ENCODE results near the gene HYLS1. TPM values are rescaled to one million over a fixed set of nuclear protein-coding genes. Genes with fewer than 3 reads are reported as not detected.

Gene HYLS1
- total RNA-seq, 2 donors from 2014 or later, result 3.3 to 3.9 TPM

- H3K9me3 ChIP-seq (ENCODE audit: control insufficient read depth, low read length, poor library complexity, severe bottlenecking), result no peaks in the 10 kb centered on the region
- no peak for ATAC-seq
- no peak for DNase-seq
- Mint-ChIP-seq H3K4me1 (no peaks in the 10 kb centered on the region), H3K27me3 (peaks cover 69% of the 10 kb centered on the region), H3K4me3 (no peak overlapping the region), H3K36me3 (ENCODE audit: low read depth) (peaks cover 3% of the 10 kb centered on the region), H3K27ac (no peak overlapping the region)
These were observed 29.3 kb downstream of the HYLS1 start for GRCh38 chr11:125916683-125917347.

GRCh38 chr11:125918140-125918840 is 30.8 kb downstream of the HYLS1 start:
- Mint-ChIP-seq H3K27me3 (peaks cover 70% of the 10 kb centered on the region), H3K27ac (no peak overlapping the region), H3K4me3 (no peak overlapping the region), H3K4me1 (no peaks in the 10 kb centered on the region), H3K36me3 (ENCODE audit: low read depth) (peaks cover 3% of the 10 kb centered on the region)
- ATAC-seq (no peak), DNase-seq (no peak)
- no peaks in the 10 kb centered on the region for H3K9me3 ChIP-seq (ENCODE audit: control insufficient read depth, low read length, poor library complexity, severe bottlenecking)

- DNase-seq (no peak), ATAC-seq (no peak)
- H3K4me3 Mint-ChIP-seq, result no peak overlapping the region
- no peaks in the 10 kb centered on the region for H3K9me3 ChIP-seq (ENCODE audit: control insufficient read depth, low read length, poor library complexity, severe bottlenecking)
- H3K27me3 Mint-ChIP-seq, result peaks cover 67% of the 10 kb centered on the region
- peaks cover 3% of the 10 kb centered on the region for H3K36me3 Mint-ChIP-seq (ENCODE audit: low read depth)
- H3K4me1 Mint-ChIP-seq, result no peaks in the 10 kb centered on the region
- no peak overlapping the region for H3K27ac Mint-ChIP-seq
These were observed 33.6 kb downstream of the HYLS1 start for GRCh38 chr11:125921042-125921441.

- Mint-ChIP-seq H3K36me3 (ENCODE audit: low read depth) (peaks cover 5% of the 10 kb centered on the region), H3K4me1 (no peaks in the 10 kb centered on the region), H3K4me3 (no peak overlapping the region), H3K27me3 (peaks cover 62% of the 10 kb centered on the region), H3K27ac (no peak overlapping the region)
- DNase-seq, result no peak
- H3K9me3 ChIP-seq (ENCODE audit: control insufficient read depth, low read length, poor library complexity, severe bottlenecking), result no peaks in the 10 kb centered on the region
- ATAC-seq, result no peak
These were observed 34.7 kb downstream of the HYLS1 start for GRCh38 chr11:125922156-125922555.

- H3K27me3 Mint-ChIP-seq, result peaks cover 64% of the 10 kb centered on the region
- DNase-seq (peak in 2 of 3 donors; percentile 19 to 39), ATAC-seq (peak; percentile 78)
- H3K4me3 Mint-ChIP-seq, result no peak overlapping the region
- no peak overlapping the region for H3K27ac Mint-ChIP-seq
- no peaks in the 10 kb centered on the region for H3K4me1 Mint-ChIP-seq
- H3K36me3 Mint-ChIP-seq (ENCODE audit: low read depth), result peaks cover 5% of the 10 kb centered on the region
- no peaks in the 10 kb centered on the region for H3K9me3 ChIP-seq (ENCODE audit: control insufficient read depth, low read length, poor library complexity, severe bottlenecking)
These were observed 35.6 kb downstream of the HYLS1 start for GRCh38 chr11:125923012-125923579.

- no peak overlapping the region for H3K4me3 Mint-ChIP-seq
- no peak overlapping the region for H3K27ac Mint-ChIP-seq
- H3K27me3 Mint-ChIP-seq, result peaks cover 58% of the 10 kb centered on the region
- no peaks in the 10 kb centered on the region for H3K4me1 Mint-ChIP-seq
- H3K9me3 ChIP-seq (ENCODE audit: control insufficient read depth, low read length, poor library complexity, severe bottlenecking), result no peaks in the 10 kb centered on the region
- DNase-seq, result no peak
- ATAC-seq, result no peak
- peaks cover 5% of the 10 kb centered on the region for H3K36me3 Mint-ChIP-seq (ENCODE audit: low read depth)
These were observed 36.2 kb downstream of the HYLS1 start for GRCh38 chr11:125923633-125924032.

- H3K4me1 Mint-ChIP-seq, result no peaks in the 10 kb centered on the region
These were observed 37.0 kb downstream of the HYLS1 start for GRCh38 chr11:125924384-125925007.

GRCh38 chr11:125925247-125925740 is 37.8 kb downstream of the HYLS1 start:
- H3K4me3 Mint-ChIP-seq, result no peak overlapping the region
- no peak for DNase-seq
- H3K36me3 Mint-ChIP-seq (ENCODE audit: low read depth), result peaks cover 5% of the 10 kb centered on the region
- H3K9me3 ChIP-seq (ENCODE audit: control insufficient read depth, low read length, poor library complexity, severe bottlenecking), result no peaks in the 10 kb centered on the region
- peaks cover 55% of the 10 kb centered on the region for H3K27me3 Mint-ChIP-seq
- no peak for ATAC-seq
- no peak overlapping the region for H3K27ac Mint-ChIP-seq
- H3K4me1 Mint-ChIP-seq, result no peaks in the 10 kb centered on the region

More at GRCh38 chr11:125924384-125925007, 37.0 kb downstream of the HYLS1 start:
- DNase-seq, result no peak
- H3K27me3 Mint-ChIP-seq, result peaks cover 54% of the 10 kb centered on the region
- no peaks in the 10 kb centered on the region for H3K9me3 ChIP-seq (ENCODE audit: control insufficient read depth, low read length, poor library complexity, severe bottlenecking)
- H3K36me3 Mint-ChIP-seq (ENCODE audit: low read depth), result peaks cover 5% of the 10 kb centered on the region
- H3K27ac Mint-ChIP-seq, result no peak overlapping the region
- ATAC-seq, result no peak
- no peak overlapping the region for H3K4me3 Mint-ChIP-seq

- DNase-seq (no peak), ATAC-seq (no peak)
- no peak overlapping the region for H3K27ac Mint-ChIP-seq
- no peaks in the 10 kb centered on the region for H3K4me1 Mint-ChIP-seq
- H3K9me3 ChIP-seq (ENCODE audit: control insufficient read depth, low read length, poor library complexity, severe bottlenecking), result no peaks in the 10 kb centered on the region
- peaks cover 55% of the 10 kb centered on the region for H3K27me3 Mint-ChIP-seq
- H3K4me3 Mint-ChIP-seq, result no peak overlapping the region
- peaks cover 2% of the 10 kb centered on the region for H3K36me3 Mint-ChIP-seq (ENCODE audit: low read depth)
These were observed 38.3 kb downstream of the HYLS1 start for GRCh38 chr11:125925804-125926203.

GRCh38 chr11:125926682-125927081 is 39.2 kb downstream of the HYLS1 start:
- no peak for DNase-seq
- H3K9me3 ChIP-seq (ENCODE audit: control insufficient read depth, low read length, poor library complexity, severe bottlenecking), result no peaks in the 10 kb centered on the region
- Mint-ChIP-seq H3K36me3 (ENCODE audit: low read depth) (peaks cover 2% of the 10 kb centered on the region), H3K4me1 (no peaks in the 10 kb centered on the region), H3K4me3 (no peak overlapping the region), H3K27ac (no peak overlapping the region), H3K27me3 (peaks cover 47% of the 10 kb centered on the region)
- ATAC-seq, result no peak

- DNase-seq (no peak), ATAC-seq (no peak)
- Mint-ChIP-seq H3K4me3 (no peak overlapping the region), H3K36me3 (ENCODE audit: low read depth) (peaks cover 2% of the 10 kb centered on the region), H3K27ac (no peak overlapping the region), H3K4me1 (no peaks in the 10 kb centered on the region), H3K27me3 (peaks cover 48% of the 10 kb centered on the region)
- H3K9me3 ChIP-seq (ENCODE audit: control insufficient read depth, low read length, poor library complexity, severe bottlenecking), result no peaks in the 10 kb centered on the region
These were observed 42.1 kb downstream of the HYLS1 start for GRCh38 chr11:125929445-125930075.

- H3K9me3 ChIP-seq (ENCODE audit: control insufficient read depth, low read length, poor library complexity, severe bottlenecking), result no peaks in the 10 kb centered on the region
- Mint-ChIP-seq H3K27me3 (peaks cover 47% of the 10 kb centered on the region), H3K4me3 (no peak overlapping the region), H3K27ac (no peak overlapping the region), H3K4me1 (no peaks in the 10 kb centered on the region), H3K36me3 (ENCODE audit: low read depth) (peaks cover 2% of the 10 kb centered on the region)
- ATAC-seq (no peak), DNase-seq (no peak)
These were observed 42.6 kb downstream of the HYLS1 start for GRCh38 chr11:125930076-125930450.

- Mint-ChIP-seq H3K27me3 (peaks cover 39% of the 10 kb centered on the region), H3K4me1 (no peaks in the 10 kb centered on the region), H3K4me3 (no peak overlapping the region), H3K36me3 (ENCODE audit: low read depth) (peaks cover 2% of the 10 kb centered on the region), H3K27ac (peak overlapping the region; percentile 6)
- DNase-seq, result no peak
- ATAC-seq, result no peak
- H3K9me3 ChIP-seq (ENCODE audit: control insufficient read depth, low read length, poor library complexity, severe bottlenecking), result no peaks in the 10 kb centered on the region
These were observed 43.6 kb downstream of the HYLS1 start for GRCh38 chr11:125931116-125931515.
